Type B pancreatic cell (in vitro differentiated cells): ENCODE measurements around the gene AQP9. TPM values are rescaled to one million over a fixed set of nuclear protein-coding genes. Genes with fewer than 3 reads are reported as not detected.

Source experiments
- DNase-seq: peaks from one replicate; pipeline ENCODE4 v3.0.0; 2021; ENCODE audit warnings: mixed read lengths; ENCODE audit not compliant: unreplicated experiment; ENCODE audit errors: extremely low spot score
- H3K27ac Mint-ChIP-seq: 2 replicates; pipeline ENCODE4 v1.8.0; 2021; ENCODE audit warnings: mild to moderate bottlenecking, mixed read lengths
- H3K27me3 Mint-ChIP-seq: 2 replicates; pipeline ENCODE4 v1.8.0; 2021; ENCODE audit warnings: mixed read lengths
- H3K36me3 Mint-ChIP-seq: 2 replicates; pipeline ENCODE4 v1.8.0; 2021; ENCODE audit warnings: mixed read lengths
- H3K4me1 Mint-ChIP-seq: one replicate; pipeline ENCODE4 v1.8.0; 2021; ENCODE audit warnings: mixed read lengths; ENCODE audit not compliant: unreplicated experiment
- H3K4me3 Mint-ChIP-seq: 2 replicates; pipeline ENCODE4 v1.8.0; 2021; ENCODE audit warnings: mild to moderate bottlenecking, mixed read lengths
- H3K9me3 Mint-ChIP-seq: 2 replicates; pipeline ENCODE4 v1.8.0; 2021; ENCODE audit warnings: mixed read lengths
- CTCF ChIP-seq: fragments of 200-600 bp; sonication (generic); conservative IDR thresholded peaks from 2 replicates; pipeline ENCODE4 v1.5.0; 2021; ENCODE audit warnings: antibody characterized with exemption, mild to moderate bottlenecking
- long read RNA-seq: library from polyadenylated mRNA; unstranded; transcript quantifications from one replicate; pipeline ENCODE4 v2.0.0, GENCODE V29; 2020
- total RNA-seq: library from RNA; stranded (reverse); gene quantifications from 2 replicates; pipeline ENCODE4 v1.2.1, GENCODE V29; 2021; ENCODE audit warnings: low replicate concordance

The AQP9 gene
- total RNA-seq = not detected in 2 replicates
- long read RNA-seq = 0 reads

GRCh38 chr15:58138106-58138505, at the start of gene AQP9:
TSS of gene AQP9 (plus strand) at chr15:58138381. CDS start at chr15:58138566, 185 bp downstream.
- H3K4me1 Mint-ChIP-seq = no peaks in the 10 kb centered on the region
- no peak within 1 kb of the TSS for H3K4me3 Mint-ChIP-seq
- DNase-seq = no peak
- no peaks in the 10 kb centered on the region for H3K9me3 Mint-ChIP-seq
- no peak for TF ChIP-seq CTCF
- peaks cover 29% of the 10 kb centered on the region for H3K27me3 Mint-ChIP-seq
- H3K27ac Mint-ChIP-seq = no peak within 1 kb of the TSS
- no peaks in the 10 kb centered on the region for H3K36me3 Mint-ChIP-seq

- Mint-ChIP-seq H3K36me3 (no peaks in the 10 kb centered on the region), H3K4me1 (no peaks in the 10 kb centered on the region), H3K27me3 (peaks cover 2% of the 10 kb centered on the region), H3K4me3 (no peak overlapping the region), H3K9me3 (no peaks in the 10 kb centered on the region), H3K27ac (no peak overlapping the region)
- TF ChIP-seq CTCF = no peak
- no peak for DNase-seq
These were observed 42.8 kb upstream of the AQP9 start for GRCh38 chr15:58095415-58095814.

- H3K36me3 Mint-ChIP-seq = no peaks in the 10 kb centered on the region
- no peaks in the 10 kb centered on the region for H3K4me1 Mint-ChIP-seq
- no peak overlapping the region for H3K4me3 Mint-ChIP-seq
- no peak for DNase-seq
- H3K27me3 Mint-ChIP-seq = peaks cover 8% of the 10 kb centered on the region
- no peak overlapping the region for H3K27ac Mint-ChIP-seq
- TF ChIP-seq CTCF = no peak
- H3K9me3 Mint-ChIP-seq = no peaks in the 10 kb centered on the region
These were observed 41.6 kb upstream of the AQP9 start for GRCh38 chr15:58096529-58097084.

GRCh38 chr15:58103482-58103881, 34.7 kb upstream of the AQP9 start:
- Mint-ChIP-seq H3K36me3 (no peaks in the 10 kb centered on the region), H3K9me3 (no peaks in the 10 kb centered on the region), H3K27ac (no peak overlapping the region), H3K4me1 (no peaks in the 10 kb centered on the region), H3K4me3 (no peak overlapping the region), H3K27me3 (peaks cover 19% of the 10 kb centered on the region)
- DNase-seq = no peak
- no peak for TF ChIP-seq CTCF

GRCh38 chr15:58108117-58108516, 30.1 kb upstream of the AQP9 start:
- no peaks in the 10 kb centered on the region for H3K36me3 Mint-ChIP-seq
- DNase-seq = no peak
- no peak overlapping the region for H3K27ac Mint-ChIP-seq
- H3K4me3 Mint-ChIP-seq = no peak overlapping the region
- no peaks in the 10 kb centered on the region for H3K4me1 Mint-ChIP-seq
- peaks cover 5% of the 10 kb centered on the region for H3K9me3 Mint-ChIP-seq
- no peak for TF ChIP-seq CTCF
- no peaks in the 10 kb centered on the region for H3K27me3 Mint-ChIP-seq

- Mint-ChIP-seq H3K4me1 (no peaks in the 10 kb centered on the region), H3K27ac (no peak overlapping the region), H3K27me3 (no peaks in the 10 kb centered on the region), H3K9me3 (peaks cover 5% of the 10 kb centered on the region), H3K36me3 (no peaks in the 10 kb centered on the region), H3K4me3 (no peak overlapping the region)
- no peak for TF ChIP-seq CTCF
- no peak for DNase-seq
These were observed 28.8 kb upstream of the AQP9 start for GRCh38 chr15:58109419-58109818.
